ENCODE results near the gene ZSCAN5A. TPM values are rescaled to one million over a fixed set of nuclear protein-coding genes. Genes with fewer than 3 reads are reported as not detected.

Gene ZSCAN5A
- total and polyA plus RNA-seq, 9 of the 15 experiments (the other 6 are each of a cell fraction or from before 2014, with no cell fraction given): 5.8 to 15.3 (median 11.8) TPM

- TF ChIP-seq, protein P1, sequence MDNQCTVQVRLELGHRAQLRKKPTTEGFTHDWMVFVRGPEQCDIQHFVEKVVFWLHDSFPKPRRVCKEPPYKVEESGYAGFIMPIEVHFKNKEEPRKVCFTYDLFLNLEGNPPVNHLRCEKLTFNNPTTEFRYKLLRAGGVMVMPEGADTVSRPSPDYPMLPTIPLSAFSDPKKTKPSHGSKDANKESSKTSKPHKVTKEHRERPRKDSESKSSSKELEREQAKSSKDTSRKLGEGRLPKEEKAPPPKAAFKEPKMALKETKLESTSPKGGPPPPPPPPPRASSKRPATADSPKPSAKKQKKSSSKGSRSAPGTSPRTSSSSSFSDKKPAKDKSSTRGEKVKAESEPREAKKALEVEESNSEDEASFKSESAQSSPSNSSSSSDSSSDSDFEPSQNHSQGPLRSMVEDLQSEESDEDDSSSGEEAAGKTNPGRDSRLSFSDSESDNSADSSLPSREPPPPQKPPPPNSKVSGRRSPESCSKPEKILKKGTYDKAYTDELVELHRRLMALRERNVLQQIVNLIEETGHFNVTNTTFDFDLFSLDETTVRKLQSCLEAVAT (IDR thresholded peaks at IDR 0.05): no peak
- TF ChIP-seq MBD2 (IDR thresholded peaks at IDR 0.05; ENCODE audit: borderline replicate concordance, low read depth): no peak
- no peak for TF ChIP-seq SP2 (IDR thresholded peaks at IDR 0.05; ENCODE audit: extremely low read depth, low read depth, low read length, poor library complexity, severe bottlenecking)
- TF ChIP-seq, protein P2, sequence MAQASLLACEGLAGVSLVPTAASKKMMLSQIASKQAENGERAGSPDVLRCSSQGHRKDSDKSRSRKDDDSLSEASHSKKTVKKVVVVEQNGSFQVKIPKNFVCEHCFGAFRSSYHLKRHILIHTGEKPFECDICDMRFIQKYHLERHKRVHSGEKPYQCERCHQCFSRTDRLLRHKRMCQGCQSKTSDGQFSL (CRISPR knock-in tag; IDR thresholded peaks at IDR 0.05): no peak
- TF ChIP-seq, protein P2 (tag; IDR thresholded peaks at IDR 0.05): peak in 1 of 2 experiments; percentile 58; a peak in 1 of 4 replicates
- TF ChIP-seq KLF6 (CRISPR knock-in tag; IDR thresholded peaks at IDR 0.05; ENCODE audit: borderline replicate concordance): peak; percentile 78; the same call in 1 of the 2 replicates
- TF ChIP-seq CLOCK (CRISPR knock-in tag; IDR thresholded peaks at IDR 0.05; ENCODE audit: borderline replicate concordance): no peak
- TF ChIP-seq SMARCA5 (IDR thresholded peaks at IDR 0.05): no peak
- no peak for TF ChIP-seq E2F5 (CRISPR knock-in tag; IDR thresholded peaks at IDR 0.05)
- TF ChIP-seq TCF15 (CRISPR knock-in tag; IDR thresholded peaks at IDR 0.05): no peak
- no peak for TF ChIP-seq GATAD2B (IDR thresholded peaks at IDR 0.05; ENCODE audit: borderline replicate concordance)
- TF ChIP-seq ZNF143 (CRISPR knock-in tag; IDR thresholded peaks at IDR 0.05): no peak
- TF ChIP-seq, protein P3, sequence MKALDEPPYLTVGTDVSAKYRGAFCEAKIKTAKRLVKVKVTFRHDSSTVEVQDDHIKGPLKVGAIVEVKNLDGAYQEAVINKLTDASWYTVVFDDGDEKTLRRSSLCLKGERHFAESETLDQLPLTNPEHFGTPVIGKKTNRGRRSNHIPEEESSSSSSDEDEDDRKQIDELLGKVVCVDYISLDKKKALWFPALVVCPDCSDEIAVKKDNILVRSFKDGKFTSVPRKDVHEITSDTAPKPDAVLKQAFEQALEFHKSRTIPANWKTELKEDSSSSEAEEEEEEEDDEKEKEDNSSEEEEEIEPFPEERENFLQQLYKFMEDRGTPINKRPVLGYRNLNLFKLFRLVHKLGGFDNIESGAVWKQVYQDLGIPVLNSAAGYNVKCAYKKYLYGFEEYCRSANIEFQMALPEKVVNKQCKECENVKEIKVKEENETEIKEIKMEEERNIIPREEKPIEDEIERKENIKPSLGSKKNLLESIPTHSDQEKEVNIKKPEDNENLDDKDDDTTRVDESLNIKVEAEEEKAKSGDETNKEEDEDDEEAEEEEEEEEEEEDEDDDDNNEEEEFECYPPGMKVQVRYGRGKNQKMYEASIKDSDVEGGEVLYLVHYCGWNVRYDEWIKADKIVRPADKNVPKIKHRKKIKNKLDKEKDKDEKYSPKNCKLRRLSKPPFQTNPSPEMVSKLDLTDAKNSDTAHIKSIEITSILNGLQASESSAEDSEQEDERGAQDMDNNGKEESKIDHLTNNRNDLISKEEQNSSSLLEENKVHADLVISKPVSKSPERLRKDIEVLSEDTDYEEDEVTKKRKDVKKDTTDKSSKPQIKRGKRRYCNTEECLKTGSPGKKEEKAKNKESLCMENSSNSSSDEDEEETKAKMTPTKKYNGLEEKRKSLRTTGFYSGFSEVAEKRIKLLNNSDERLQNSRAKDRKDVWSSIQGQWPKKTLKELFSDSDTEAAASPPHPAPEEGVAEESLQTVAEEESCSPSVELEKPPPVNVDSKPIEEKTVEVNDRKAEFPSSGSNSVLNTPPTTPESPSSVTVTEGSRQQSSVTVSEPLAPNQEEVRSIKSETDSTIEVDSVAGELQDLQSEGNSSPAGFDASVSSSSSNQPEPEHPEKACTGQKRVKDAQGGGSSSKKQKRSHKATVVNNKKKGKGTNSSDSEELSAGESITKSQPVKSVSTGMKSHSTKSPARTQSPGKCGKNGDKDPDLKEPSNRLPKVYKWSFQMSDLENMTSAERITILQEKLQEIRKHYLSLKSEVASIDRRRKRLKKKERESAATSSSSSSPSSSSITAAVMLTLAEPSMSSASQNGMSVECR (CRISPR knock-in tag; IDR thresholded peaks at IDR 0.05): no peak
- TF ChIP-seq HDAC8 (tag; IDR thresholded peaks at IDR 0.05): peak; percentile 86
- TF ChIP-seq TAF9B (IDR thresholded peaks at IDR 0.05; ENCODE audit: partially characterized antibody): no peak
- no peak for TF ChIP-seq SIX5 (IDR thresholded peaks at IDR 0.05; ENCODE audit: borderline replicate concordance in 1 of 2, insufficient read depth in 1 of 2, low read depth in 1 of 2, low read length in 2 of 2)
These were observed 61.8 kb downstream of the ZSCAN5A start (continued) for GRCh38 chr19:56252699-56253422.

All from K562 (cell line).